GM12801 (cell line): ENCODE results near the gene SYNDIG1.

ENCODE experiments used
- TF ChIP-seq, protein P1 (sequence below): IDR thresholded peaks from one replicate; pipeline ENCODE4 v1.5.1; 2011; ENCODE audit warnings: control low read depth; ENCODE audit not compliant: insufficient read length; ENCODE audit errors: extremely low read depth

Gene SYNDIG1

DNA sequence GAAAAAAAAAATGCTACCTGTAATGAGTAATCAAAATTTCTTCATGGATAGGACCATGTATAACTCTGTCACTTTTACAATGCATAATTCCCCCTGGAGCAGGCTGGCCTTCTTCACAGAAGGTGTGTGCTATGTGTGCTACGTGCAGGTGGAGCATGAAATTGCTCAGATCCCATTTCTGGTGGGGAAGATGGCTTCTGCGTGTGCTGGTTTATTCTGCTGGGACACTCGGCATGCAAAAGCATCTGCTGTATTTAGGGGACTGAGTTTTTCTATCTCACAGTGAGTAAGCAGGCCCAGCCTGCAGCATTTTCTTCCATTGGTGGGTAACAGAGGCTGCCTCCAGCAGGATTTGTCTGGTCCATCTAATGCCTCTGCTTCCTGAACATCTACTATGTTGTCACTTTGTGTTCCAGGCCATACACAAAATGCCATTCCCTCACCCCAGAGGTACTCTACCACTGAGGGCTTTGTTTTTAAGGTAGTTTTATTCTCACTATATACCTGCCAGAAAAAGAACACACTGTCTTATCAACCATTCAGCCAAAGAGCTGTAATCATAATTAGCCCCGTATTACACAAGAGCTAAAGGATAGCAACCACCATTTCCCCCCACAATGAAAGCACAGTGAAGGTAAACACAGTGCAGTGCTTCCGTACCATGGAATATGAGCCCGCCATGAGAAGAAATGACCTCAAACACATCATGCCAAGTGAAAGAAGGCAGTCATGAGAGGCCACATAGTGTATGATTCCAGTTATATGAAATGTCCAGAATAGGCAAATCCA, 62.4 kb downstream of the SYNDIG1 start:
- TF ChIP-seq, protein P1, sequence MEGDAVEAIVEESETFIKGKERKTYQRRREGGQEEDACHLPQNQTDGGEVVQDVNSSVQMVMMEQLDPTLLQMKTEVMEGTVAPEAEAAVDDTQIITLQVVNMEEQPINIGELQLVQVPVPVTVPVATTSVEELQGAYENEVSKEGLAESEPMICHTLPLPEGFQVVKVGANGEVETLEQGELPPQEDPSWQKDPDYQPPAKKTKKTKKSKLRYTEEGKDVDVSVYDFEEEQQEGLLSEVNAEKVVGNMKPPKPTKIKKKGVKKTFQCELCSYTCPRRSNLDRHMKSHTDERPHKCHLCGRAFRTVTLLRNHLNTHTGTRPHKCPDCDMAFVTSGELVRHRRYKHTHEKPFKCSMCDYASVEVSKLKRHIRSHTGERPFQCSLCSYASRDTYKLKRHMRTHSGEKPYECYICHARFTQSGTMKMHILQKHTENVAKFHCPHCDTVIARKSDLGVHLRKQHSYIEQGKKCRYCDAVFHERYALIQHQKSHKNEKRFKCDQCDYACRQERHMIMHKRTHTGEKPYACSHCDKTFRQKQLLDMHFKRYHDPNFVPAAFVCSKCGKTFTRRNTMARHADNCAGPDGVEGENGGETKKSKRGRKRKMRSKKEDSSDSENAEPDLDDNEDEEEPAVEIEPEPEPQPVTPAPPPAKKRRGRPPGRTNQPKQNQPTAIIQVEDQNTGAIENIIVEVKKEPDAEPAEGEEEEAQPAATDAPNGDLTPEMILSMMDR: no peak

DNA sequence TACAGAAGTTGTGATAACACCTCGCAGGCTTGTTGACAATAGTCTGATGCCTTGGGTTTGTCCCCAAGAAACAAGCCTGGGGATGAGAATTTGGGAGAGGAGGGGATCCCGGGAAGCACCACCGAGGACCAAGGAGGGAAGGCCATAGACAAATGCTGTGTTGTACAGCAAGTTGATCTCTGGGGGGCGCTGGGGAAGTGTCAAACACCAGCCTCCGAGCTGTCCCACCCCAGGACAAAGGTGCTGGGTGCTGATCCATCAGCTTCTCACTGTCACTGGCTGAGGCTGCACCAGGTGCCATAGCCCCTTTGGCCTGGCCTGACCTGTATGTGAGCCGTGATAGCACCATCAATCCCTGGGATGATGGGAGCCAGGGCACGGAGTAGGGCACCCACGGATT, 64.0 kb downstream of the SYNDIG1 start:
- TF ChIP-seq, protein P1: no peak

GRCh38 chr20:24534282-24534681, 64.9 kb downstream of the SYNDIG1 start:
- TF ChIP-seq, protein P1: no peak

GRCh38 chr20:24535941-24536730, 66.7 kb downstream of the SYNDIG1 start:
- TF ChIP-seq, protein P1: no peak

GRCh38 chr20:24537210-24537609, 67.8 kb downstream of the SYNDIG1 start:
- TF ChIP-seq, protein P1: no peak

GRCh38 chr20:24542721-24543120, 73.3 kb downstream of the SYNDIG1 start:
- TF ChIP-seq, protein P1: no peak

GRCh38 chr20:24543168-24543567, 73.7 kb downstream of the SYNDIG1 start:
- TF ChIP-seq, protein P1: no peak
